IPS-18c (cell line): ENCODE results near the gene CCHCR1.

Experiments used
- H3K4me3 ChIP-seq: 2 replicates; pipeline ENCODE4 v1.7.0; 2013; ENCODE audit warnings: low read depth, mild to moderate bottlenecking, low read length, moderate library complexity; ENCODE audit not compliant: insufficient read depth
- H3K9me3 ChIP-seq: one replicate; pipeline ENCODE4 v1.6.1; 2013; ENCODE audit warnings: mild to moderate bottlenecking, low read length, moderate library complexity; ENCODE audit not compliant: control insufficient read depth, insufficient read depth

CCHCR1 gene

GRCh38 chr6:31125162-31125561 is 32.4 kb downstream of the CCHCR1 start:
- no peaks in the 10 kb centered on the region for H3K9me3 ChIP-seq
- no peak overlapping the region for H3K4me3 ChIP-seq

DNA sequence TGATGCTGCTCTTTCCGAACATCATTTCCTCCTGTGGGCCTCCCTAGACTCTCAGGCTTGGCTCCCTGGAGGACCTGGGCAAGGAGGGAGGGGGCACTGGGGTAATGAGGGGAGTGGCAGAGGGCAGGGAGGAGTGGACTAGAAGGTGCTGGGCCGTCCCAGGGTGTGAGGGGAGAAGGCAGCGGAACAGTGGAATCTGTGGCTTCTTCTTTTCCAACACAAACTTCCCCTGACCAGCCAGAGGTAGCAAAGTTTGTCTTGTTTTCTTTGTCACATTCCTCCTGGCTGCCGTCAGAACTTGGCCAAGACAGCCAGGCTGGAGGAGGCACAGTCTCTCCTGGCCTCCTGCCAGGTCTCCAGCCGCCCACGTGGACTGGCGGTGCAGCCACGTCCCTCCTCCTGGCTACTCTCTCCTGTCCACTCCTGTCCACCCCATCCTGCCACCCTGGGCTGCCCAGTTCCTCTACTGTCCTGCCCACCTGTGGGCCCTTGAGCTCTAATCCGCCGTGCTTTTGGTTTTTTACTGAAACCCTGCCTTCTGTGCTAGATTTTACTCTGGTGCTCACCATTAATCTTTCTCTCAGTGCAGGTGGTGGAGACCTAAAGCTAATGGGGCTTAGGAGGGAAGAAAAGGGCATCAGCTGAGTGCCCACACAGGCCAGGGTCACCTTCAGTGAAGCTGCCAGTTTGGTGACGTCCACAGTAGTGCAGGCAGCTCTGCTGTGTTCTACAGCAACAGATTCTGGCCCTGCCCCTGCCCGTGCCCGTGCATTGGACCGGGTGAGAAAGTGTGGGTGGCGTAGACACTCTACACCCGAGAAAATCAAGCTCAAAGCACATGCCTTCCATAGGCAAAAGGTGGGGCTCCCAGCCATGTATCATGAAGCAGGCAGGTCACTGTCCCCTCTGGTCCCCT is 34.6 kb downstream of the CCHCR1 start:
- Histone ChIP-seq H3K9me3 (no peaks in the 10 kb centered on the region), H3K4me3 (no peak overlapping the region)

- Histone ChIP-seq H3K9me3 (no peaks in the 10 kb centered on the region), H3K4me3 (no peak overlapping the region)
These were observed 36.3 kb downstream of the CCHCR1 start for GRCh38 chr6:31121131-31121790.

GRCh38 chr6:31120151-31120915 is 37.3 kb downstream of the CCHCR1 start, which contains the start of gene CDSN:
Gene CDSN, minus strand, starts transcription at chr6:31120446. Its CDS starts 27 bp downstream, at chr6:31120419.
- no peak within 1 kb of the TSS for H3K4me3 ChIP-seq
- no peaks in the 10 kb centered on the region for H3K9me3 ChIP-seq

DNA sequence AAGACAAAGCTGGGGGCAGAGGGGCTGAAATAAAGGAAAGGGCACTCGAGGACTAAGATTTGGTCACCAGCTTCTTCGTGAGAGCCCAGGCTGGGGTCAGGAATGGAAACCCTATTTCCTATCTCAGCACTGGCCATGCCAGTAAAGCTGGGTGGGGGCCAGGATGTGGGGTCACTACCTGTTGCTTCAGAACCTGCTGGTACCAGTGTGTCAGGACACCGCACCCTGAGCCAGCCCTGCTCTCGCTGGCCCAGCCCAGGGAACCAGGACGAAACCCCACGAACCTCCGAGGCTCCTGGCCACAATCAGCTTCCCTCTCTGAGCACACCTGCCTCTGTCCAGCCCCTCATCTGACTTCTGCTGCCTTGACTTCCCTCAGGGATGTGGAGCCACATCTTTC is 39.4 kb downstream of the CCHCR1 start:
- Histone ChIP-seq H3K4me3 (no peak overlapping the region), H3K9me3 (no peaks in the 10 kb centered on the region)

GRCh38 chr6:31116661-31117385 is 40.8 kb downstream of the CCHCR1 start:
- no peaks in the 10 kb centered on the region for H3K9me3 ChIP-seq
- no peak overlapping the region for H3K4me3 ChIP-seq

GRCh38 chr6:31115941-31116560 is 41.6 kb downstream of the CCHCR1 start:
- H3K9me3 ChIP-seq: no peaks in the 10 kb centered on the region
- H3K4me3 ChIP-seq: no peak overlapping the region

- peak overlapping the region; percentile 17; the same call in 1 of the 2 replicates for H3K4me3 ChIP-seq
- H3K9me3 ChIP-seq: peaks cover 2% of the 10 kb centered on the region
These were observed 42.4 kb downstream of the CCHCR1 start for GRCh38 chr6:31114970-31115849.

DNA sequence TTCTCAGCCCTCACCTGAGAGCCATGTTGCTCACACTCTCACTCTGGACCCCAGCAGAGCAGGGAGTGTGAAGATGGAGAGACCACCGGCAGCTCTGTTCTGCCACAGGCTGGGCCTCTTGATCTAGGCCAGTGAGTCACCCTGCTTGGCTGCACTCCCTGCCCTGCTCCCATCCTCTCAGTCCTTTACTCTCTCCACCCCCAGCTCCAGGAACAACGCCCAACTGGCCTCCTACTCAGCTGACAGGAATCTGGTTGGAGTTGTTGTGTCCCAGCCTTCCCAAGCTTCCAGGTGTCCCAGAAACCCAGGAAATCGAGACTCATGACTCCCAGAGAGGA is 43.1 kb downstream of the CCHCR1 start, which contains the start of gene PSORS1C1:
TSS of gene PSORS1C1 (plus strand) at position 260 of the 338 bp plus-strand sequence. CDS start 14,833 bp downstream, outside the sequence.
- peak within 1 kb of the TSS; percentile 17; the same call in 1 of the 2 replicates for H3K4me3 ChIP-seq

GRCh38 chr6:31113861-31114540 is 43.6 kb downstream of the CCHCR1 start:
- peaks cover 4% of the 10 kb centered on the region for H3K9me3 ChIP-seq
- no peak overlapping the region for H3K4me3 ChIP-seq

More for the DNA sequence above, 43.1 kb downstream of the CCHCR1 start, which contains the start of gene PSORS1C1:
- peaks cover 4% of the 10 kb centered on the region for H3K9me3 ChIP-seq

DNA sequence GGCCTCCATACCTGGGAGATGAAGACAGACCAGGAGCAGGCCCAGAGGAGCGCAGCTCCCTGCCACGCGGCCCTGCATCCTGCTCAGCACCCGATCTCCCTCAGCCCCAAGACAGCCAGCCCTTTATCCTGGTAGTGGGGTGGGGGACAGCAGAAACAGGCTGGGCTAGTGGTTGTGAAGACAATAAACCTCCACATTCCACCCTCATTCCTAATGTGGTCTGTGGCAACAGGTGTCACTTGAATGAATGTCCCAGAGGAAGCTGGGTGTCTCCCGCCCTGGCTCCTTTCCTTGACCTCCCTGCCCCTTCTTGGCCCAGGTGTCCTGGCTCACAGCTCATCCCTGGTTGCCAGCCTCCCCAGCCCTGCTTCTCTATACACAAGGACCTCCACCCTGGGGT is 45.1 kb downstream of the CCHCR1 start, which contains the start of gene C6orf15:
TSS of gene C6orf15 (minus strand) at position 98 of the 400 bp plus-strand sequence. CDS start at position 78, 20 bp downstream.
- Histone ChIP-seq H3K9me3 (peaks cover 4% of the 10 kb centered on the region), H3K4me3 (no peak within 1 kb of the TSS)

- Histone ChIP-seq H3K9me3 (peaks cover 4% of the 10 kb centered on the region), H3K4me3 (no peak overlapping the region)
These were observed 45.9 kb downstream of the CCHCR1 start for GRCh38 chr6:31111712-31112111.

DNA sequence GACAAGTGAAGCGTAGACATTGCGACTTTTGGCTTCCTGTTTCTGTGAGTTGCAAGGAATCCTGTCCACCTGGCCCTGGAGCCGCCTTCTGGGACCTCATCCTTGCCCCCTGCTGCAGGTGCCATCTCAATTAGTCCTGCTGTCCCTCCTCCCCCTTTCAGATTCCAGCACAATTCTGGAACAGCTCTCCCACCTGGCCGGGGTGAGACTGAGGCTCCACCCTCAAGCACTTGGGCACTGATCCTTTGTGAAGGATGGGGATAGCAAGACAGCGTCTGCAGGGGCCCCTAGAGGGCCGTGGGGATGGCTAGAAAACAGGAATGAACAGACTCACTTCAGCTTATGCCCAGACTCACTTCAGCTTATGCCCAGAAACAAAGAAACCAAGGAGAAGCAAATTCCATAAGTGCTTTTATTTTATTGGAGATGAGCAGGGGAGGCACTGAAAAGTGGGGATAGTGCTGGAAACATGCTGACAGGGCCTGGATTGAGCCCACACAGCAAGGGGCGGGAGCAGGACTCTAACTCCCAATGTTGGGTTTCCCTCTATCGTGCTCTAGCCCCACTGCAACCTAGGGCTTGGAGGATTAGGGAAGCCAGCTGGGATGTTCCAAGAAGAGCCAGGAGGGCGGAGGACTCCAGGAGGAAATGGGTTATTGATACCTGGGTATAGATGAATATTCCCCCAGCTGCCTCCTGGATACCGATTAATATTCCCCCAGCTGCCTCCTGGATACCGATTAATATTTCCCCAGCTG is 46.6 kb downstream of the CCHCR1 start:
- Histone ChIP-seq H3K4me3 (no peak overlapping the region), H3K9me3 (peaks cover 4% of the 10 kb centered on the region)

DNA sequence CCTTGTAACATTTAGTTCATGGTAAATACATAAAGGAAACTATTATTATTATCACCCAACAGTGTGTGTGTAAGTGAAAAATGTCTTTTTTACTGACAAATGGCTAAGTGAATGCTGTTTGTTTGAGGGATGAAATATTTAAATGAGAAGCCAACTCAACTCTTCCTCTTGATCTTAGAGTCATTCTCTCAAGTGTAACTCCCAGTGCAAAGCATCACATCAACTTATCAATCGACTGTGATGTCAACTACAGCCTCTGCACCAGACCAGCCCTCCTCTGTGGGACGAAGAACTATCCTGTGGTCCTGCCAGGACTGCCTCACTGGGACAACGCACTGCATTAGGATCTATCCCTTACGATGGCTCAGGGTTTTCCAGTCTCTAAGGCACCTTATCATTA is 50.5 kb downstream of the CCHCR1 start:
- H3K4me3 ChIP-seq: no peak overlapping the region
- H3K9me3 ChIP-seq: peaks cover 4% of the 10 kb centered on the region
